Measurements from ENCODE around the gene CASP3.
"Not testable (repeated sequence)": the region's sequence is repeated elsewhere in the genome, so short reads cannot be mapped to it uniquely, and the experiment has no call there.

Gene CASP3

DNA sequence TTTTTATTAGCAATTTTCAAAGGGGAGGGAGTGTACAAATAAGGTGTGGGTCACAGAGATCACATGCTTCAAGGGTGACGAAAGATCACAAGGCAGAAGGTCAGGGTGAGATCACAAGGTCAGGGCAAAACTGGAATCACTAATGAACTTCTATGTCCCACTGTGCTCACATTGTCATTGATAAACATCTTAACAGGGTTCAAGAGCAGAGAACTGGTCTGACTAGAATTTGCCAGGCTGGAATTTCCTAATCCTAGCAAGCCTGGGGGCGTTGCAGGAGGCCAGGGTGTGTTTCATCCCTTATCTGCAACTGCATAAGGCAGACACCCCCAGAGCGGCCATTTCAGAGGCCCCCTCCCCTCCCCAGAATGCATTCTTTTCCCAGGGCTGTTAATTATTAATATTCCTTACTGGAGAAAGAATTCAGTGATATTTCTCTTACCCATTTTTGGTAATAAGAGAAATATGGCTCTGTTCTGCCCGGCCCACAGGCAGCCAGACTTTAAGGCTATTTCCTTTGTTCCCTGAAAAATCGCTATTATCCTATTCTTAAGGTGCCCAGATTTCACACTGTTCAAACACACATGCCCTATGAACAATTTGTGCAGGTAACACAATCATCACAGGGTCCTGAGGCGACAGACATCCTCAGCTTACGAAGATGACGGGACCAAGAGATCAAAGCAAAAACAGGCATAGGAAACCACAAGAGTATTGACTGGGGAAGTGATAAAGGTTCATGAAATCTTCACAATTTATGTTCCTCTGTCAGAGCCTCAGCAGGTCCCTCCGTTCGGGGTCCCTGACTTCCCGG, 23.3 kb downstream of the CASP3 start:
- DNase-seq = peak in 1 of 3 donors; percentile 40
- H3K36me3 ChIP-seq (ENCODE audit: control insufficient read depth in 4 of 4, insufficient read depth in 4 of 4, low read length in 3 of 4) = peaks cover 11 to 44% (median 26%) of the 10 kb centered on the region in 4 experiments
- H3K4me1 ChIP-seq (ENCODE audit: control extremely low read depth in 1 of 4, control insufficient read depth in 4 of 4, insufficient read depth in 4 of 4, low read length in 3 of 4) = peaks cover 0 to 12% (median 3%) of the 10 kb centered on the region in 4 experiments
- POLR2A ChIA-PET; H3K27ac ChIP-seq (ENCODE audit: insufficient read depth in 1 of 2, low read depth in 1 of 2, low read length in 2 of 2, poor library complexity in 1 of 2, severe bottlenecking in 2 of 2); H3K4me3 ChIP-seq (ENCODE audit: control insufficient read depth in 1 of 7, extremely low read depth in 1 of 7, insufficient read depth in 4 of 7, low read depth in 2 of 7, low read length in 6 of 7); H3K9me3 ChIP-seq (ENCODE audit: control extremely low read depth in 1 of 5, control insufficient read depth in 4 of 5, insufficient read depth in 2 of 5, low read depth in 1 of 5, low read length in 4 of 5); H3K27me3 ChIP-seq (replicated peaks in 2 of 5; ENCODE audit: control insufficient read depth in 4 of 5, insufficient read depth in 5 of 5, low read length in 4 of 5): not testable (repeated sequence)
- CTCF ChIA-PET = interaction anchor here (1.0 to 1.2 kb wide), 2 partner anchors 10 to 63 kb away, joined by 3 to 4 read pairs; no protein-coding TSS in a partner anchor
- WGBS (ENCODE audit: insufficient coverage) = 58% methylated on average over 4 of the region's 11 CpGs

DNA sequence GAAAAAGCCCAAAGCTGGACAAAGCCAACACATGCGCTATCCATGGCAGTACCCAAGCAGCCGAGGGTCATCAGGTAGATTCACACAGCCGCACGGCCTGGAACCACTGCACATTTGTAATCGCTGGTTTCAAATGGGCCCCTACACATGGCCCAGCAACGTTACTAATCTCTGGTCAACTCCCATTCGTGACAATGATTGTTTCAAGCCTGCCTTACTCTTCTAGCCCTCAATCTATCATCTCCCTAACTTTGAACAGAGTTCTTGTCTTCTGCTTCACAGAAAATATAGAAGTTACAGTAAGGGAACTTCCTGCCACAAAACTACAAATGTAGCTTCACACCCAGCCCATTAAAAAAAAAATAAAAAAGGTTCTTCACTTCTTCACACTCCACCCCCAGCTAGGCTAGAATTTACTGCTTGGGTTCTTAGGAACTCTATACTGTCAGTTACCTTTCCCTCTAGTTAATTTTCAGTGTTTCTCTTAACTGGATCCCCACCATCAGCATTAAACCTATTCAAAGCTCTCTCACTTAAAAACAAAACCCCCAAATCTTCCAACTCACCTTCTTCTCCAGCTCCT, 24.2 kb downstream of the CASP3 start:
- no peaks in the 10 kb centered on the region for H3K9me3 ChIP-seq (ENCODE audit: control extremely low read depth in 1 of 5, control insufficient read depth in 4 of 5, insufficient read depth in 2 of 5, low read depth in 1 of 5, low read length in 4 of 5)
- no peak overlapping the region for H3K4me3 ChIP-seq (ENCODE audit: control insufficient read depth in 1 of 7, extremely low read depth in 1 of 7, insufficient read depth in 4 of 7, low read depth in 2 of 7, low read length in 6 of 7)
- no peaks in the 10 kb centered on the region for H3K27me3 ChIP-seq (replicated peaks in 2 of 5; ENCODE audit: control insufficient read depth in 4 of 5, insufficient read depth in 5 of 5, low read length in 4 of 5)
- POLR2A ChIA-PET = no interaction called here
- CTCF ChIA-PET = interaction anchor here (1.2 kb wide), 1 partner anchor 11 kb away, joined by 4 read pairs; no protein-coding TSS in a partner anchor
- H3K36me3 ChIP-seq (ENCODE audit: control insufficient read depth in 4 of 4, insufficient read depth in 4 of 4, low read length in 3 of 4) = peaks cover 10 to 36% (median 18%) of the 10 kb centered on the region in 4 experiments
- H3K4me1 ChIP-seq (ENCODE audit: control extremely low read depth in 1 of 4, control insufficient read depth in 4 of 4, insufficient read depth in 4 of 4, low read length in 3 of 4) = peaks cover 0 to 12% (median 3%) of the 10 kb centered on the region in 4 experiments
- 100% methylated on average over 6 of the region's 7 CpGs for WGBS (ENCODE audit: insufficient coverage)
- H3K27ac ChIP-seq (ENCODE audit: insufficient read depth in 1 of 2, low read depth in 1 of 2, low read length in 2 of 2, poor library complexity in 1 of 2, severe bottlenecking in 2 of 2) = no peak overlapping the region
- no peak for DNase-seq

DNA sequence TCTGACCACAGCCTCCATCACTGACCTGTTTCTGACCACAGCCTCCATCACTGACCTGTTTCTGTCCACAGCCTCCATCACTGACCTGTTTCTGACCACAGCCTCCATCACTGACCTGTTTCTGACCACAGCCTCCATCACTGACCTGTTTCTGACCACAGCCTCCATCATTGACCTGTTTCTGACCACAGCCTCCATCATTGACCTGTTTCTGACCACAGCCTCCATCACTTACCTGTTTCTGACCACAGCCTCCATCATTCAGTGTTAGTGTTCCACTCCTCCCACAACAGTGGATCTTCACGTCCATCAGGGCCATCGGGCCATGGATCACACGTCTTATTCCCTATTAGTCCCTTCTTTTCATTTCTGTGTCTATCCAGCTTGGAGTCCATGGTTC, 24.7 kb downstream of the CASP3 start:
- H3K27me3 ChIP-seq (replicated peaks in 2 of 5; ENCODE audit: control insufficient read depth in 4 of 5, insufficient read depth in 5 of 5, low read length in 4 of 5); H3K4me3 ChIP-seq (ENCODE audit: control insufficient read depth in 1 of 7, extremely low read depth in 1 of 7, insufficient read depth in 4 of 7, low read depth in 2 of 7, low read length in 6 of 7); POLR2A ChIA-PET; H3K9me3 ChIP-seq (ENCODE audit: control extremely low read depth in 1 of 5, control insufficient read depth in 4 of 5, insufficient read depth in 2 of 5, low read depth in 1 of 5, low read length in 4 of 5); H3K27ac ChIP-seq (ENCODE audit: insufficient read depth in 1 of 2, low read depth in 1 of 2, low read length in 2 of 2, poor library complexity in 1 of 2, severe bottlenecking in 2 of 2); DNase-seq: not testable (repeated sequence)
- H3K36me3 ChIP-seq (ENCODE audit: control insufficient read depth in 4 of 4, insufficient read depth in 4 of 4, low read length in 3 of 4) = peaks cover 6 to 30% (median 14%) of the 10 kb centered on the region in 4 experiments
- peaks cover 0 to 12% (median 3%) of the 10 kb centered on the region in 4 experiments for H3K4me1 ChIP-seq (ENCODE audit: control extremely low read depth in 1 of 4, control insufficient read depth in 4 of 4, insufficient read depth in 4 of 4, low read length in 3 of 4)
- CTCF ChIA-PET = interaction anchor here (1.2 kb wide), 1 partner anchor 11 kb away, joined by 4 read pairs; no protein-coding TSS in a partner anchor
- WGBS (ENCODE audit: insufficient coverage) = 88% methylated on average over 3 of the region's 3 CpGs

DNA sequence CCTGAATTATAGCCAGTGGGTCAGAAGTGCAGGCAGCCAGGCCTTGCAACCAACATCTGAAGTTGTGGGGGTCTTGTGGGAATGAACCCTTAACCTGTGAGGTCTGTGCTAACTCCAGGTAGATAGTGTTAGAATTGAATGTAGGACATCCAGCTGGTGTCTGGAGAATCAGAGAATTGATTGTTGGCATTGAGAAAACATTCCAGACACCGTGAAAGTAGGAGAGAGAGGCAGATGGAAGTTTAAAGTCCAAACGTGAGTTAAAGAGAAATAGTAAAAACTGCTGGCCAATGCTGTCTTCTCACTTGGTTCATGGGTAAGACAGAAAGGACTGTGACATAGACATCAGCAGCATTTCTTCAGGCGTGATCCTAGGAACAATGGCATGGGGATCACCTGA, 27.7 kb downstream of the CASP3 start:
- Histone ChIP-seq H3K27me3 (replicated peaks in 2 of 5; ENCODE audit: control insufficient read depth in 4 of 5, insufficient read depth in 5 of 5, low read length in 4 of 5) (no peaks in the 10 kb centered on the region), H3K4me1 (ENCODE audit: control extremely low read depth in 1 of 4, control insufficient read depth in 4 of 4, insufficient read depth in 4 of 4, low read length in 3 of 4) (peaks cover 0 to 8% (median 2%) of the 10 kb centered on the region in 4 experiments), H3K9me3 (ENCODE audit: control extremely low read depth in 1 of 5, control insufficient read depth in 4 of 5, insufficient read depth in 2 of 5, low read depth in 1 of 5, low read length in 4 of 5) (no peaks in the 10 kb centered on the region), H3K4me3 (ENCODE audit: control insufficient read depth in 1 of 7, extremely low read depth in 1 of 7, insufficient read depth in 4 of 7, low read depth in 2 of 7, low read length in 6 of 7) (no peak overlapping the region), H3K36me3 (ENCODE audit: control insufficient read depth in 4 of 4, insufficient read depth in 4 of 4, low read length in 3 of 4) (peaks cover 0 to 3% (median 1%) of the 10 kb centered on the region in 4 experiments), H3K27ac (ENCODE audit: insufficient read depth in 1 of 2, low read depth in 1 of 2, low read length in 2 of 2, poor library complexity in 1 of 2, severe bottlenecking in 2 of 2) (no peak overlapping the region)
- ChIA-PET POLR2A (no interaction called here), CTCF (no interaction called here)
- WGBS (ENCODE audit: insufficient coverage) = 100% methylated on average over 3 of the region's 3 CpGs
- DNase-seq = no peak

DNA sequence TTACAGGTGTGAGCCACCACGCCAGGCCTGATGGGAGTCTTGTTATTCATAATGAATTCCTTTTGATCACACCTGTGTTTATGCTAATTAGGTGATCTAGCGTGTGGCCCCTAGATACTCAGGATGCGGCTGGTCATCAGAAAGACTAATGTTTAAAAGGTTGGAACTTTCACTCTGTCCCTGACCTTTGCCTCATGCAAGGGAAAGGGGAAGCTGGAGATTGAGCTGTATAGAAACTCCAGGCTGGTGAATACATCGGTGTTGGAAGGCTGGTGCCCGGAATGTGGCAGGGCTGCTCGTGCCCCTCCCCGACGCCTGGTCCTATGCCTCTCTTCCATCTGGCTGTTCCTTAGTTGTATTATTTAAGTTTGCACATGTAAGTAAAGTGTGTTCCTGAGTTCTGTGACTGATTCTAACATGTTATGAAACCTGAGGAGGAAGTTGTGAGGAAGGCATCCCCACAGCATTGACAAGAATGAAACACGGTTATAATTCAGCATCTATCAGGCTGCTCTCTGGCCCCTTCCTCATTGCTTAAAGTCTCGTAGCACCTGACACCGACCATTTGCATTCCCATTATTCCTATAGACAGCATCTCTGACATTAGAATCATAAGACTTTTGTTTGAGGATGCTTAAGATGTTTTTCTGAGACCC, 28.9 kb downstream of the CASP3 start:
- Histone ChIP-seq H3K27ac (ENCODE audit: insufficient read depth in 1 of 2, low read depth in 1 of 2, low read length in 2 of 2, poor library complexity in 1 of 2, severe bottlenecking in 2 of 2) (no peak overlapping the region), H3K27me3 (replicated peaks in 2 of 5; ENCODE audit: control insufficient read depth in 4 of 5, insufficient read depth in 5 of 5, low read length in 4 of 5) (no peaks in the 10 kb centered on the region), H3K36me3 (ENCODE audit: control insufficient read depth in 4 of 4, insufficient read depth in 4 of 4, low read length in 3 of 4) (peaks cover 0 to 2% (median 0%) of the 10 kb centered on the region in 4 experiments), H3K4me1 (ENCODE audit: control extremely low read depth in 1 of 4, control insufficient read depth in 4 of 4, insufficient read depth in 4 of 4, low read length in 3 of 4) (peaks cover 0 to 3% (median 1%) of the 10 kb centered on the region in 4 experiments), H3K4me3 (ENCODE audit: control insufficient read depth in 1 of 7, extremely low read depth in 1 of 7, insufficient read depth in 4 of 7, low read depth in 2 of 7, low read length in 6 of 7) (no peak overlapping the region), H3K9me3 (ENCODE audit: control extremely low read depth in 1 of 5, control insufficient read depth in 4 of 5, insufficient read depth in 2 of 5, low read depth in 1 of 5, low read length in 4 of 5) (peaks cover 0 to under 1% (median 0%) of the 10 kb centered on the region in 5 experiments)
- CTCF ChIA-PET = interaction anchor here (0.6 kb wide), 1 partner anchor 46 kb away, joined by 3 read pairs; no protein-coding TSS in a partner anchor
- no peak for DNase-seq
- POLR2A ChIA-PET = no interaction called here
- 93% methylated on average over 8 of the region's 11 CpGs for WGBS (ENCODE audit: insufficient coverage)

DNA sequence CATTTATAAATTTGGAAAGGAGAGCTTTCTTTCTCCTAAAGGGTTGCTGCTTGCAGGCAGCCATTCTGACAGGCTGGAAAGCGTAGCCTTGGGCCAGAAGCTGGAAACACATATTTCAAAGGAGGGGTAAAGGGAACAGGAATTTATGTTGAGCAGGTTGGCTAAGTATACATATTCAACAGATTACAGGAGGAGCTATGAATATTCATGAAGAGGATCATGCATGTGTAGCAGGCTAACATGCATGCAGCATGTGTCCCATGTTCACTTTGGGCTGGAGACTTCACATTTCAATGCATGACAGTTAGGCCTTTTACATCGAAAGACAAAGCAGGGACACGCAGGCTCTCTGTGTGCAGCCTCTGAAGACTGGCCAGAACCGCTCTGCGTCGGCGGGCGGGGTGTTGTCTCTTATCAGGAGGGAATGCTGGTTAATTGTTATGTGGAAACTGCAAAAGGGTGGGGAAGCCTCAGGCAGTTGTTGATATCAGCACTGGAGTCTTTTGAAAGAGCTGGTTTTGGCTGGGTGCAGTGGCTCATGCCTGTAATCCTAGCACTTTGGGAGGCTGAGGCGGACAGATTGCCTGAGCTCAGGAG, 31.5 kb downstream of the CASP3 start:
- CTCF ChIA-PET = interaction anchor here (2.1 kb wide), 1 partner anchor 8 kb away, joined by 4 read pairs; no protein-coding TSS in a partner anchor
- Histone ChIP-seq H3K4me1 (ENCODE audit: control extremely low read depth in 1 of 4, control insufficient read depth in 4 of 4, insufficient read depth in 4 of 4, low read length in 3 of 4) (no peaks in the 10 kb centered on the region), H3K27ac (ENCODE audit: insufficient read depth in 1 of 2, low read depth in 1 of 2, low read length in 2 of 2, poor library complexity in 1 of 2, severe bottlenecking in 2 of 2) (no peak overlapping the region), H3K9me3 (ENCODE audit: control extremely low read depth in 1 of 5, control insufficient read depth in 4 of 5, insufficient read depth in 2 of 5, low read depth in 1 of 5, low read length in 4 of 5) (peaks cover 1 to 10% (median 6%) of the 10 kb centered on the region in 5 experiments), H3K4me3 (ENCODE audit: control insufficient read depth in 1 of 7, extremely low read depth in 1 of 7, insufficient read depth in 4 of 7, low read depth in 2 of 7, low read length in 6 of 7) (no peak overlapping the region), H3K36me3 (ENCODE audit: control insufficient read depth in 4 of 4, insufficient read depth in 4 of 4, low read length in 3 of 4) (no peaks in the 10 kb centered on the region), H3K27me3 (replicated peaks in 2 of 5; ENCODE audit: control insufficient read depth in 4 of 5, insufficient read depth in 5 of 5, low read length in 4 of 5) (no peaks in the 10 kb centered on the region)
- POLR2A ChIA-PET = no interaction called here
- 90% methylated on average over 2 of the region's 9 CpGs for WGBS (ENCODE audit: insufficient coverage)
- DNase-seq = no peak
